Left colon (tissue), 2 donors: ENCODE data around the gene SKOR2. TPM values are rescaled to one million over a fixed set of nuclear protein-coding genes. Genes with fewer than 3 reads are reported as not detected.

Experiments
- ATAC-seq: fragments of 200-7000 bp; cut with Tn5 transposase; one replicate; pipeline ENCODE4 v1.9.1; 2020; ENCODE audit warnings: mild to moderate bottlenecking, moderate library complexity
- DNase-seq, 2 donors: peaks; one replicate each; pipeline ENCODE4 v3.0.0-alpha.2; 2020
- intact Hi-C, 2 donors: fragments of 100-400 bp; cut with DNase I in 1 of 2; cut with micrococcal nuclease in 1 of 2; formaldehyde crosslinking; loops; one replicate each; pipeline versions ENCODE4 v1.11.2 to v1.14.0; 2022; cut with DNase I, micrococcal nuclease
- total RNA-seq, 2 donors: library from RNA; stranded (reverse); fragmentation: NEBNext Ultra II Directional; extraction: Animal tissue kit (Norgen Biotek cat#: 25700); gene quantifications; one replicate each; pipeline ENCODE4 v1.2.1, GENCODE V29; 2021
- donor health status: DM: no; HTN: no; CAD: no.
- donor health status: DM: yes; HTN: yes; CAD: no.

SKOR2 gene
- total RNA-seq, 2 donors from 2014 or later = not detected

- ATAC-seq = no peak
- no peak for DNase-seq
- intact Hi-C loops = no loop called here
These were observed 9.7 kb upstream of the SKOR2 start for GRCh38 chr18:47260924-47261701.

DNA sequence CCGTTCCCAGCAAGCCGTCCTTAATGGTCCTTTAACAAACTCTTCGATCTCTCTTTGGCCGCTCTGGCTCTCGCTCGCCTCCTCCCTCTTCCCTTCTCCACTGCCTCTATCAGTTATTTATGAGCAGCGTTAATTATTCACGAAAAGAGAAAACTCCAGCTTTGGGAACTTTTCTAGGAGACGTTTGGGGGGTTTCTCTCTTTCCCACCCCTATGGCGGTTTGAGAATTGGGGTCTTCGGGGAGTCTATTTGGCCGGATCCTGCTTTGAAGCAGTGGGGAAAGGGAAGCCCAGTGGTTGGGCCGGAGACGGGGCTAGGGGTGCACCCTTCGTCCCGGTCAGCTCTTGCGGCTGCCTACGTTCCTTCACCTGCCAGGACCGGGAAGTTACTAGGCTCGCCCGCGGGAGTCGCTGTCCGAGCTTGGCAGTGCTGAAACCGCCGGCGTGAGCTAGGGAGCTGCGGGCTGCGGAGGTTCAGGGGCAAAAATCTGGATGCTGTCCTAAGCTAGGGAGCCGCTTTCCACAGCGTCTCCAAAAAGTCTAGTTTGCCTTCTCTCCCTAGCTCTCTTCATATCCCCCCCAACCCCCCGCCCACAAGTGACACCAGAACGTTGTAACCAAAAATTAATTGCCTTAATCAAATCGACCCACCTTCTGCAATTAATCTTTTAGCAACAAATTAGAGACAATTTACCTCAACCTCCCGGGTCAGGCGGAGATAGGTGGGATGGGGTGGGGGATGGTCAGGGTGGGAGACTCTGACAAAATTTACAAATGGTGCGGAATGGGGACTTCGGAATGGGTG, 8.9 kb upstream of the SKOR2 start:
- ATAC-seq = peak; percentile 69
- intact Hi-C loops = no loop called here
- peak in 1 of 2 donors; percentile 50 for DNase-seq

- DNase-seq = peak in 1 of 2 donors; percentile 38
- no peak for ATAC-seq
- intact Hi-C loops = no loop called here
These were observed 3.0 kb upstream of the SKOR2 start for GRCh38 chr18:47254341-47254939.

GRCh38 chr18:47253101-47253654, 1.7 kb upstream of the SKOR2 start:
- DNase-seq (no peak), ATAC-seq (no peak)
- intact Hi-C loops = no loop called here

- intact Hi-C loops = no loop called here
- no peak for DNase-seq
- no peak for ATAC-seq
These were observed 941 bp downstream of the SKOR2 start for GRCh38 chr18:47250391-47251046.

DNA sequence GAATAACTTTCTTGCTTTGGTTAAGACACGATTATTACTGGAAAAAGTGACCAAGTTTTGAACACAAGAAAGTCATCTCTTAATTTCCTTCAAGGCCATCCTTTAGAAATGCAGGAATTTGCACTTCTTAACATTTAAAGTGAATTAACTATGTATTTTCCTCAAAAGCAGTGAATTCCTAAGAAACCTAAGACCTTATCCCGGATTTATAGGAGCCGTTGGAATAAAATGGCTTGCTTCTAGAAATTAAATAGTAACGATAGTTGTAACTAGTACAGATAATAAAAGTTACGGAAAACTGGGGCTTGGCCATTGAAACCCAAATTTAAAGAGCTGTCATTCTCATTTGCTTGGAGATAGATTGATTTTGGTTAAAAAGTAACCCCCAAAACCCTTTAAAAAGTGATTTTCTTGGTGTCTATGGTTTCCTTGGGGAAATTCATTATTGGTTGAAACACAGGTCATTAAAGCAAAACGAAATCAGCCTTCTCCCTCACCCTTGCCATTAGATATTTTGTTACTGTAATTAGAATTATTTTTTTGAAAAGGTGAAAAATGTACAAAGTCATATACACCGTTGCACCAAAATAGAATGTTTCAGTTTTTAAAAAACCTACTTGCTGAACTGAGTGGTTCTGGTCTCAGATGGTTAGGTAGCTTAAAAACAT, 2.0 kb downstream of the SKOR2 start:
- DNase-seq = no peak
- ATAC-seq = no peak
- intact Hi-C loops = no loop called here

DNA sequence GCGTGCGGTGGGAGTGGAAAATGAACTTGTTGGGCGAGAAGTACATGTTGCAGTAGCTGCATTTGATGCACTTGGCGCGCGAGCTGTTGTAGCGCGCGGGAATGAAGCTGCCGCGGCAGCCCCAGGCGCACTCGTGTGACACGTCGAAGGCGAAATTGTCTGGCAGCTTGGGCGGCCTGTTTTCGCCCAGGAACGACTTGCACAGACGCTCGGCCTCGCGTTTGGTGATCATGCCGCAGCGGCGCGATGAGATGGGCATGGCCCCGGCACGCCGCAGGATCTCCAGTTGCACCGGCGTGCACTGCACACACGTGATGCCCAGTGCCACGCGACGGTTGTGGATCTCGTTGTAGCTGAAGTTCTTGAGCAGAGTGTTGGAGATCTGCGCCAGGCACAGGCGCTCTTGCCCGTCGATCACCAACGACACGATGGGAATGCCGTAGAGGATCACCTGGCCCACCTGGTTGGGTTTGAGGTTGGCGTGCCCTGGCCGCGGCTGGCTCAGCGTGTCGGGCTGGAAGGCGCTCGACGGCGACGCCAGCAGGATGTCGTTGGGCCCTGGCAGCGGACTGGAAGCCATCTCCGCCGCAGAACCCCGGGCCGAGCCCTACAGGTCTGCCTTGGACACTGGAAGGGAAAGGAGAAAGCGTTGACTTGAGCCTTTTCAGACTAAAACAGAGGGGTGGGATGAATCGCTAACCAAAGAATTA, 2.7 kb downstream of the SKOR2 start:
- no peak for ATAC-seq
- intact Hi-C loops = no loop called here
- DNase-seq = no peak

- ATAC-seq (no peak), DNase-seq (no peak)
- intact Hi-C loops = no loop called here
These were observed 3.3 kb downstream of the SKOR2 start for GRCh38 chr18:47248115-47248603.

GRCh38 chr18:47247416-47248114, 3.9 kb downstream of the SKOR2 start:
- DNase-seq (no peak), ATAC-seq (no peak)
- intact Hi-C loops = no loop called here

GRCh38 chr18:47247036-47247415, 4.4 kb downstream of the SKOR2 start:
- DNase-seq (no peak), ATAC-seq (no peak)
- intact Hi-C loops = no loop called here

- ATAC-seq = no peak
- no peak for DNase-seq
- intact Hi-C loops = no loop called here
These were observed 5.2 kb downstream of the SKOR2 start for GRCh38 chr18:47246027-47246971.

DNA sequence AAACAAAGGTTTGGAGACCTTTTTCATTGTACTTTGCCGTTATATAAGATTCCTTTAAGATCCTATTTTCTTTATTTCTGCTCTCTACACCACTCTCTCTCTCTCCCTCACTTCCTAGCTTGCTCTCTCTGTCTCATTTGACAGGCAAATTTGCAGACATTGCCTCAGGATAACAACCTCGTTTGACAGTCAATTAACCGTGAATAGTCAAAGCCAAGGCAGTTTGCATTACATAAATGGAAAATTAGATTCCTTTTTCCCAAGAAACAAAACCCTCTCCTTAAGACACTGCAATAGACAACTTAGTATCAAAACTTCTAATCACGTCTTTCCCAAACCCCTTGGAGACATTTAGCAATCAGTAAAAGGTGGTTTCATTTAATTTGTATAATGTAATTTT, 7.4 kb downstream of the SKOR2 start:
- intact Hi-C loops = no loop called here
- ATAC-seq = no peak
- no peak for DNase-seq

- ATAC-seq = no peak
- intact Hi-C loops = no loop called here
- no peak for DNase-seq
These were observed 16.4 kb downstream of the SKOR2 start for GRCh38 chr18:47235096-47235495.

- ATAC-seq (no peak), DNase-seq (no peak)
- intact Hi-C loops = no loop called here
These were observed 24.8 kb downstream of the SKOR2 start for GRCh38 chr18:47226660-47227059.

DNA sequence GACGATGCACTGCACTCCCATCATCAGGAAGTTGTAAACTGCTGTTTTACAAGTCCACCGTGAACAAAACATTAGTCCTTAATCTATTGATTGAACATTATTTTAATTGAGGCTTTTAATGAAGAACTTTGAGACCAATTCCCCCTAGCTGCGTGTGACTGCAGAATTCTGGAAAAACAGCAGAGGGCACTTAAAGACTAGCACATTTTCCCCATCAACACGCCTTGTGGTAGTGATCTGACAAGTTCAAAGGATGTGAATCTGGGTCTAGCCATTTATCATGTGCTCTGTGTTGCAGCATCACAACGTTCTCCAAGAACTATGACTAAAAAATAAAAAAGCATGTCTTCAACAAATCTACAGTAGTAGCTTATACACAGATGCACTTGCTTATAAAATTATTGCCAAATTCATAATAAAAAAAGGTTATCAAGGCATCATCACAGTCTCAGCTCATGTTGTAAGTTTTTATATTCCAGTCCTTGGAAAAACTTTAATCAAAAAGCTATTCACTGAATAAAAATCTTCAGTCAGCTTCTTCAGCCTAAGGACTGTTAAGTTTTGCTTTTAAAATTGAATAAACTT, 35.8 kb downstream of the SKOR2 start:
- ATAC-seq = peak; percentile 57
- intact Hi-C loops = loop anchor here in 1 of 2 donors (10.0 kb wide), 1 partner anchor 539 kb away; no protein-coding TSS in a partner anchor
- DNase-seq = no peak

DNA sequence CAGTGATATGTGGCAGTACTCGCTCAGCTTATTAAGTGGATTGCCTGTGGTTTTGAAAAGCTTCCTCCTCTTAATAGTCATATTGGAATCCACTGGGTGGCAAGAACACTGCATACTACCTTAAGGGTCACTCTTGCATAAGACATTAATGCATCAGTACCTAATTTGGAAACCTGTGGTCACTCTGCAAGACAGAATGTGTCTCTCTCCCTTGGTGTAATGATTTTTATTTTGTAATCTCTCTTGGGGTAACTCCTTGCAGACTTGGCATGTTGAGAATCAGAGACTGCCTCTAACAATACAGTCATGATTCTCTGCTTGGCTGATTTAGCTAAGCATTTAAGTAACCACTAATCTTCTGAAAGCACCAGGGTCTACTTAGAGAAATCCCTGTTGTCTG, 42.3 kb downstream of the SKOR2 start:
- ATAC-seq = no peak
- no peak for DNase-seq
- intact Hi-C loops = loop anchor here in 1 of 2 donors (5.0 kb wide), 1 partner anchor 107 kb away; no protein-coding TSS in a partner anchor
